Adipocyte (in vitro differentiated cells): ENCODE results near the gene NRBF2.

Experiments
- DNase-seq: peaks from one replicate; pipeline ENCODE4 v3.0.0-alpha.2; 2015; ENCODE audit warnings: low read depth
- H3K27me3 ChIP-seq: replicated peaks from 2 replicates; pipeline ENCODE4 v1.7.0; 2013; ENCODE audit warnings: mild to moderate bottlenecking, low read length, moderate library complexity; ENCODE audit not compliant: control insufficient read depth, insufficient read depth
- H3K36me3 ChIP-seq: 2 replicates; pipeline ENCODE4 v1.7.0; 2013; ENCODE audit warnings: low read length, mild to moderate bottlenecking, moderate library complexity; ENCODE audit not compliant: control insufficient read depth, insufficient read depth, severe bottlenecking
- H3K4me1 ChIP-seq: 2 replicates; pipeline ENCODE4 v1.7.0; 2013; ENCODE audit warnings: mild to moderate bottlenecking, low read length, moderate library complexity; ENCODE audit not compliant: control insufficient read depth, insufficient read depth
- H3K4me3 ChIP-seq: 2 replicates; pipeline ENCODE4 v1.7.0; 2013; ENCODE audit warnings: mild to moderate bottlenecking, low read length, moderate library complexity
- H3K9ac ChIP-seq: 2 replicates; pipeline ENCODE4 v1.7.0; 2013; ENCODE audit warnings: mild to moderate bottlenecking, low read length, moderate library complexity
- H3K9me3 ChIP-seq: 2 replicates; pipeline ENCODE4 v1.7.0; 2013; ENCODE audit warnings: mild to moderate bottlenecking, low read length, moderate library complexity; ENCODE audit not compliant: control insufficient read depth

The NRBF2 gene

GRCh38 chr10:63103971-63104409, 29.1 kb upstream of the NRBF2 start:
- DNase-seq = no peak
- H3K4me1 ChIP-seq = peaks cover 13% of the 10 kb centered on the region
- H3K9me3 ChIP-seq = no peaks in the 10 kb centered on the region
- no peak overlapping the region for H3K4me3 ChIP-seq
- H3K27me3 ChIP-seq = no peaks in the 10 kb centered on the region
- H3K9ac ChIP-seq = no peak overlapping the region
- H3K36me3 ChIP-seq = no peaks in the 10 kb centered on the region

DNA sequence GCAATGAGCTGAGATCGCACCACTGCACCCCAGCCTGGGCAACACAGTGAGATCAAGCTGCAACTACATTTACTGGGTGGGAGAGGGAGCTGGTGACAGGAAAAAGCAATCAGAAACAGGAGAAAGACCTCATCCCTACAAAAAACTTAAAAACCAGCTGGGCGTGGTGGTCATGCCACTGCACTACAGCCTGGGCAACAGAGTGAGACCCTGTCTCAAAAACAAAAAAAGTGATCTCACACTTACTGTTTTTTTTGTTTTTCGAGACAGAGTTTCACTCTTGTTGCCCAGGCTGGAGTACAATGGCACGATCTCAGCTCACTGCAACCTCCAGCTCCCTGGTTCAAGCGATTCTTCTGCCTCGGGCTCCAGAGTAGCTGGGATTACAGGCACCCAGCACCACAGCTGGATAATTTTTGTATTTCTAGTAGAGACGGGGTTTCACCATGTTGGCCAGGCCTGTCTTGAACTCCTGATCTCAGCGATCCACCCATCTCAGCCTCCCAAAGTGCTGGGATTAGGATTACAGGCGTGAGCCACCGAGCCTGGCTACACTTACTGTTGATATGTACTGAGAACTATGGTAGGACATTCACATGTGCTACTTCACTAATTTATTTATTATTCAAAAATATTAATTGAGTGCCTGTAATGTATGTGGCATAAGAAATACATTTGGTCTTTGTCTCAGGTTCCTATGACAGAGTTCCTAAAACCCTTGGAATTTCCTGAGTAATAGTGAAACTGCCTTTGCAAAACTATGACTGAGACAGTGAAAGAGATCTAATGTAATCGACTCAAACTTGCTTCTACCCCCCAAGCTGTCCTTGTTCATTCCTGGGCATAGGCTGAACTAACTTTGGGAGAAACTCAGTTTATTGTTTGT, 27.7 kb upstream of the NRBF2 start:
- H3K27me3 ChIP-seq = no peaks in the 10 kb centered on the region
- H3K9ac ChIP-seq = peak overlapping the region; percentile 83
- DNase-seq = peak; percentile 56
- H3K36me3 ChIP-seq = no peaks in the 10 kb centered on the region
- H3K9me3 ChIP-seq = no peaks in the 10 kb centered on the region
- H3K4me3 ChIP-seq = peak overlapping the region; percentile 64
- H3K4me1 ChIP-seq = peaks cover 13% of the 10 kb centered on the region

DNA sequence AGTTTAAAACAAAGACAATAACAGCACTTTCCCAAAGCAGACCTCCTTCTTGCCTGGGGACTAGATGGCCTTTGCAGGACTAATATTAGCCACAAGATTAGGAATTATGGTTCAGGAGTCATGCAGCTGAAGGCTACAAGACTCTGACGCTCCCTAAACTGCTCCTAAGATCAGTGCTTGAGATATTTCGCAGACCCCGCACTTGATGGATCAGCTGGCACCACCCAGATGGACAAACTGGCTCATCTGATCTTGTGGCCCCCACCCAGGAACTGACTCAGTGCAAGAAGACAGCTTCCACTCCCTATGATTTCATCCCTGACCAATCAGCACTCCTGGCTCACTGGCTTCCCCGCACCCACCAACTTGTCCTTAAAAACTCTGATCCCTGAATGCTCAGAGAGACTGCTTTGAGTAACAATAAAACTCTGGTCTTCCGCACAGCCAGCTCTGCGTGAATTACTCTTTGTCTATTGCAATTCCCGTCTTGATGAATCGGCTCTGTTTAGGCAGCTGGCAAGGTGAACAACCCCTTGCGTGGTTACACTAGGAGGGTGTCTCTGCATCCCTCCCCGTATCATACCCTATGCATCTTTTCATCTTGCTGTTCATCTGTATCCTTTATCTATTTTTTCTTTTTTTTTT, 26.9 kb upstream of the NRBF2 start:
- H3K4me3 ChIP-seq = peak overlapping the region; percentile 64
- H3K4me1 ChIP-seq = peaks cover 13% of the 10 kb centered on the region
- peak; percentile 47 for DNase-seq
- H3K9me3 ChIP-seq = no peaks in the 10 kb centered on the region
- H3K9ac ChIP-seq = peak overlapping the region; percentile 83
- H3K36me3 ChIP-seq = no peaks in the 10 kb centered on the region
- no peaks in the 10 kb centered on the region for H3K27me3 ChIP-seq

DNA sequence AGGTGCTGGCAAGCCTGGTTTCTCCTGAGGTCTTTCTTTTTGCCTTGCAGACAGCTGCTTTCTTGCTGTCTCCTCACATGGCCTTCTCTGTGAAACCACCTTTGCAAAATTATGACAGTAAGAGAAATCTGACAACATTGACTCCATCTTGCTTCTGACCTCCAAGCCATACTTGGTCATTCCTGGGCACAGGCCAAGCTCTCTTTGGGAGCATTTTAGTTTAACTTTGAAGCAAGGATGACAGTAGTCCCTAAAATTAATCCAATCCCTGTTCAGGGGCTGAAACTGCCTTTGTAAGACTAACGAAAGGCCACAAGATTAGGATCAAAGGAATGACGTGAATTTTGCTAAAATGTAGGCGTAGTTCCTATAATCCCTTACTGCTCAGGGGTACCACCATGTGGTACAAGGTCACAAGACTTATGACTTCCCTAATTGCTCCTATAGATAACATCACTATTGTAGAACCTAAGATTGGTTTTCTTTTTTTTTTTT, 25.1 kb upstream of the NRBF2 start:
- no peak for DNase-seq
- peaks cover 13% of the 10 kb centered on the region for H3K4me1 ChIP-seq
- no peak overlapping the region for H3K9ac ChIP-seq
- no peaks in the 10 kb centered on the region for H3K9me3 ChIP-seq
- no peaks in the 10 kb centered on the region for H3K36me3 ChIP-seq
- H3K4me3 ChIP-seq = no peak overlapping the region
- H3K27me3 ChIP-seq = no peaks in the 10 kb centered on the region

- no peaks in the 10 kb centered on the region for H3K27me3 ChIP-seq
- no peaks in the 10 kb centered on the region for H3K9me3 ChIP-seq
- H3K4me3 ChIP-seq = no peak overlapping the region
- no peak overlapping the region for H3K9ac ChIP-seq
- DNase-seq = no peak
- H3K36me3 ChIP-seq = no peaks in the 10 kb centered on the region
- peaks cover 22% of the 10 kb centered on the region for H3K4me1 ChIP-seq
These were observed 22.2 kb upstream of the NRBF2 start for GRCh38 chr10:63110940-63111339.

GRCh38 chr10:63114031-63114814, 18.9 kb upstream of the NRBF2 start:
- peak overlapping the region; percentile 61 for H3K9ac ChIP-seq
- peak; percentile 95 for DNase-seq
- no peaks in the 10 kb centered on the region for H3K9me3 ChIP-seq
- peaks cover 31% of the 10 kb centered on the region for H3K4me1 ChIP-seq
- H3K4me3 ChIP-seq = peak overlapping the region; percentile 5
- no peaks in the 10 kb centered on the region for H3K36me3 ChIP-seq
- H3K27me3 ChIP-seq = no peaks in the 10 kb centered on the region

DNA sequence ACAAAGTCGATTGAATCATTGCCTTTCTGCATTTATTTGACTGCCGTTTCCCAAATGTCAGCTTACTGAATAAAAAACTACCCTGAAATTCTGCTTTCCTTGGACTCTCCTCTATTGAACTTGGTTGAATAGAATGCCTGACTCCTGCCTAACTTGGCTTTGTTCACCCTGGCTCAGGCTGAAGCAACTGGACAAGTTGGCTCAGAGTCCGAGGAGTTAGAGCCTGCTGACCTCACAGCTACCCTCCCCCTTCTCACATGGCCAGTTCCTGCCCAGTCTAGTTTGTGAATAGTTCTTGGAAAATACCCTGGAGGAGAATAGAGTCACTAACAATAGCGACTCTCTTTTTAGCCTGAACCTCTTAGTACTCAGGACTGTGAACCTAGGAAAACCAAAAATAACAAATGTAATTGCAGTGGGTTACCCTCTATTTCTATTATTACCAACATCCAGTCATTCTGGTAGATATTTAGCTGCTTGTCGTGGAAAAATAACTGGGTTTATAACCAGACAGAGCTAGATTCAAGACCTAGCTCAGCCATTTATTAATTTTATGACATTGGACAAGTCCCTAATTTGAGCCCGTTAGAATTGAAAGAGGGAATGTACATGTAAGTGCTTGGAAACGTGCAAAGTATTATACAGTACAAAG, 17.3 kb upstream of the NRBF2 start:
- Histone ChIP-seq H3K4me1 (peaks cover 40% of the 10 kb centered on the region), H3K27me3 (no peaks in the 10 kb centered on the region), H3K4me3 (peak overlapping the region; percentile 35), H3K36me3 (no peaks in the 10 kb centered on the region), H3K9me3 (no peaks in the 10 kb centered on the region), H3K9ac (peak overlapping the region; percentile 71)
- DNase-seq = peak; percentile 73

- no peaks in the 10 kb centered on the region for H3K27me3 ChIP-seq
- DNase-seq = no peak
- H3K36me3 ChIP-seq = no peaks in the 10 kb centered on the region
- peaks cover 43% of the 10 kb centered on the region for H3K4me1 ChIP-seq
- peak overlapping the region; percentile 71 for H3K9ac ChIP-seq
- H3K4me3 ChIP-seq = no peak overlapping the region
- H3K9me3 ChIP-seq = no peaks in the 10 kb centered on the region
These were observed 16.6 kb upstream of the NRBF2 start for GRCh38 chr10:63116452-63117072.

- Histone ChIP-seq H3K9me3 (no peaks in the 10 kb centered on the region), H3K9ac (no peak overlapping the region), H3K4me1 (peaks cover 43% of the 10 kb centered on the region), H3K36me3 (no peaks in the 10 kb centered on the region), H3K4me3 (no peak overlapping the region), H3K27me3 (no peaks in the 10 kb centered on the region)
- no peak for DNase-seq
These were observed 14.1 kb upstream of the NRBF2 start for GRCh38 chr10:63119041-63119440.

DNA sequence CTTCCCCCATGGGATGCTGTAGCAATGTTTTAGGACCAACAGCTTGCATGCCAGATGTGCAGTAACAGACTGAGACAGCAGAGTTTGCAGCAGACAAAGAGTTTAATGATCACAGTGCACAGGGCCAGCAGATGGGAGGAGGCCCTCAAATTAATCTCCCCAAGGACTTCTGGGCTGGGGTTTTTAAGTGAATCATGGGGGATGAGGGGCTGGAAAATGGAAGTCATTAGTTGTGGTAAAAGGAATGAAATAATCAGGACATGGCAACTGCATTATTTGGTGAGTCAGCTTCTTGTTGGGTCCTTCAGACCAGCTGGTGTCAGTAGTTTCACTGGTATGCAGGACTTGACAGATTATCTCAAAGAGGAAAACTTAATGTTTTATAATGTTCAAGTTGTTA, 12.6 kb upstream of the NRBF2 start:
- Histone ChIP-seq H3K36me3 (no peaks in the 10 kb centered on the region), H3K4me3 (no peak overlapping the region), H3K9me3 (no peaks in the 10 kb centered on the region), H3K9ac (no peak overlapping the region), H3K27me3 (no peaks in the 10 kb centered on the region), H3K4me1 (peaks cover 28% of the 10 kb centered on the region)
- DNase-seq = peak; percentile 72
